ENCODE results near the gene MCTP1. TPM values are rescaled to one million over a fixed set of nuclear protein-coding genes. Genes with fewer than 3 reads are reported as not detected.

MCTP1 gene
- total RNA-seq, 1 experiment from 2014 or later: 0.44 TPM

DNA sequence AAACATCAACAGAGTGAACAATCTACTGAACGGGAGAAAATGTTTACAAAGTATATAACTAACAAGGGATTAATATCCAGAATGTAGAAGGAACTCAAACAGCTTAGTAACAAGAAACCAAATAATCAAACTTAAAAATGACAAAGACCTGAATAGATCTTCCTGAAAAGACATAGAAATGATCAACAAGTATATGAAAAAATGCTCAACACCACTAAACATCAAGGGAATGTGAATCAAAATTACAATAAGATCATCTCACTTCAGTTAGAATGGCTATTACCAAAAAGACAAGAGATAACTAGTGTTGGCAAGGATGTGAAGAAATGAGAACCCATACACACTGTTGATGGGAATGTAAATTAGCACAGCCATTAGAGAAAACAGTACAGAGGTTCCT is 218.8 kb downstream of the MCTP1 start:
- POLR2A ChIA-PET: no interaction called here
- no peak for DNase-seq (ENCODE audit: low read depth, low spot score)
- no peak overlapping the region for H3K4me3 ChIP-seq (replicated peaks in 1 of 2; ENCODE audit: low read depth in 1 of 2, low read length in 2 of 2)
- no peak for TF ChIP-seq POLR2A (IDR thresholded peaks at IDR 0.05; ENCODE audit: borderline replicate concordance, extremely low read depth, insufficient read depth, insufficient read length)
- no peak for TF ChIP-seq EZH2 (IDR thresholded peaks at IDR 0.05)
- TF ChIP-seq, protein P1, sequence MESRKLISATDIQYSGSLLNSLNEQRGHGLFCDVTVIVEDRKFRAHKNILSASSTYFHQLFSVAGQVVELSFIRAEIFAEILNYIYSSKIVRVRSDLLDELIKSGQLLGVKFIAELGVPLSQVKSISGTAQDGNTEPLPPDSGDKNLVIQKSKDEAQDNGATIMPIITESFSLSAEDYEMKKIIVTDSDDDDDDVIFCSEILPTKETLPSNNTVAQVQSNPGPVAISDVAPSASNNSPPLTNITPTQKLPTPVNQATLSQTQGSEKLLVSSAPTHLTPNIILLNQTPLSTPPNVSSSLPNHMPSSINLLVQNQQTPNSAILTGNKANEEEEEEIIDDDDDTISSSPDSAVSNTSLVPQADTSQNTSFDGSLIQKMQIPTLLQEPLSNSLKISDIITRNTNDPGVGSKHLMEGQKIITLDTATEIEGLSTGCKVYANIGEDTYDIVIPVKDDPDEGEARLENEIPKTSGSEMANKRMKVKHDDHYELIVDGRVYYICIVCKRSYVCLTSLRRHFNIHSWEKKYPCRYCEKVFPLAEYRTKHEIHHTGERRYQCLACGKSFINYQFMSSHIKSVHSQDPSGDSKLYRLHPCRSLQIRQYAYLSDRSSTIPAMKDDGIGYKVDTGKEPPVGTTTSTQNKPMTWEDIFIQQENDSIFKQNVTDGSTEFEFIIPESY (IDR thresholded peaks at IDR 0.05; ENCODE audit: extremely low read depth, insufficient replicate concordance, low read length): no peak
- no peak for TF ChIP-seq RAD21 (IDR thresholded peaks at IDR 0.05; ENCODE audit: low read depth)
- TF ChIP-seq SIN3A (IDR thresholded peaks at IDR 0.05; ENCODE audit: low read depth): no peak
- no peak for TF ChIP-seq ZFX (IDR thresholded peaks at IDR 0.05)
- TF ChIP-seq CBX3 (IDR thresholded peaks at IDR 0.05; ENCODE audit: low read depth): no peak
- TF ChIP-seq, protein P2, sequence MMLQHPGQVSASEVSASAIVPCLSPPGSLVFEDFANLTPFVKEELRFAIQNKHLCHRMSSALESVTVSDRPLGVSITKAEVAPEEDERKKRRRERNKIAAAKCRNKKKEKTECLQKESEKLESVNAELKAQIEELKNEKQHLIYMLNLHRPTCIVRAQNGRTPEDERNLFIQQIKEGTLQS (IDR thresholded peaks at IDR 0.05): no peak
- TF ChIP-seq FOSL1 (IDR thresholded peaks at IDR 0.05; ENCODE audit: low read depth): no peak
- TF ChIP-seq POLR2AphosphoS5 (IDR thresholded peaks at IDR 0.05; ENCODE audit: low read depth, low read length): no peak
- TF ChIP-seq EGR1 (IDR thresholded peaks at IDR 0.05; ENCODE audit: low read depth): no peak
- no peak for TF ChIP-seq YY1 (IDR thresholded peaks at IDR 0.05; ENCODE audit: extremely low read depth, insufficient replicate concordance, low read depth, low read length)
- no peak for TF ChIP-seq ZNF274 (IDR thresholded peaks at IDR 0.05; ENCODE audit: low read depth, low read length)
- TF ChIP-seq SP1 (IDR thresholded peaks at IDR 0.05; ENCODE audit: low read depth): no peak
- TF ChIP-seq, protein P3, sequence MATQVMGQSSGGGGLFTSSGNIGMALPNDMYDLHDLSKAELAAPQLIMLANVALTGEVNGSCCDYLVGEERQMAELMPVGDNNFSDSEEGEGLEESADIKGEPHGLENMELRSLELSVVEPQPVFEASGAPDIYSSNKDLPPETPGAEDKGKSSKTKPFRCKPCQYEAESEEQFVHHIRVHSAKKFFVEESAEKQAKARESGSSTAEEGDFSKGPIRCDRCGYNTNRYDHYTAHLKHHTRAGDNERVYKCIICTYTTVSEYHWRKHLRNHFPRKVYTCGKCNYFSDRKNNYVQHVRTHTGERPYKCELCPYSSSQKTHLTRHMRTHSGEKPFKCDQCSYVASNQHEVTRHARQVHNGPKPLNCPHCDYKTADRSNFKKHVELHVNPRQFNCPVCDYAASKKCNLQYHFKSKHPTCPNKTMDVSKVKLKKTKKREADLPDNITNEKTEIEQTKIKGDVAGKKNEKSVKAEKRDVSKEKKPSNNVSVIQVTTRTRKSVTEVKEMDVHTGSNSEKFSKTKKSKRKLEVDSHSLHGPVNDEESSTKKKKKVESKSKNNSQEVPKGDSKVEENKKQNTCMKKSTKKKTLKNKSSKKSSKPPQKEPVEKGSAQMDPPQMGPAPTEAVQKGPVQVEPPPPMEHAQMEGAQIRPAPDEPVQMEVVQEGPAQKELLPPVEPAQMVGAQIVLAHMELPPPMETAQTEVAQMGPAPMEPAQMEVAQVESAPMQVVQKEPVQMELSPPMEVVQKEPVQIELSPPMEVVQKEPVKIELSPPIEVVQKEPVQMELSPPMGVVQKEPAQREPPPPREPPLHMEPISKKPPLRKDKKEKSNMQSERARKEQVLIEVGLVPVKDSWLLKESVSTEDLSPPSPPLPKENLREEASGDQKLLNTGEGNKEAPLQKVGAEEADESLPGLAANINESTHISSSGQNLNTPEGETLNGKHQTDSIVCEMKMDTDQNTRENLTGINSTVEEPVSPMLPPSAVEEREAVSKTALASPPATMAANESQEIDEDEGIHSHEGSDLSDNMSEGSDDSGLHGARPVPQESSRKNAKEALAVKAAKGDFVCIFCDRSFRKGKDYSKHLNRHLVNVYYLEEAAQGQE (IDR thresholded peaks at IDR 0.05; ENCODE audit: low read depth): no peak
- intact Hi-C loops (cut with micrococcal nuclease): no loop called here
- no peak overlapping the region for H3K27ac ChIP-seq (ENCODE audit: low read depth, low read length)
- no peak overlapping the region for H3K4me2 ChIP-seq (ENCODE audit: low read length)
- H4K20me1 ChIP-seq (ENCODE audit: insufficient read depth): no peaks in the 10 kb centered on the region
- H3K4me1 ChIP-seq (ENCODE audit: control insufficient read depth in 1 of 2, insufficient read depth in 2 of 2, low read length in 2 of 2): no peaks in the 10 kb centered on the region
- no peaks in the 10 kb centered on the region for H3K79me2 ChIP-seq (ENCODE audit: insufficient read depth, low read length)
- RAD21 ChIA-PET (ENCODE audit: low non-redundant PET in 1 of 2, low total read pairs in 2 of 2, uncharacterized antibody in 2 of 2, unreplicated experiment in 2 of 2): no interaction called here
- no peaks in the 10 kb centered on the region for H3K36me3 ChIP-seq (ENCODE audit: control insufficient read depth in 1 of 2, insufficient read depth in 2 of 2, low read length in 2 of 2)
- no TSS peak for BruUV-seq (replicated peaks)
- CTCF ChIA-PET: no interaction called here
- H3K9me2 ChIP-seq (ENCODE audit: insufficient read depth): no peaks in the 10 kb centered on the region
- no peak overlapping the region for H3K9ac ChIP-seq (ENCODE audit: low read length)
- H3K9me3 ChIP-seq (ENCODE audit: control insufficient read depth in 1 of 2, insufficient read depth in 1 of 2, low read depth in 1 of 2, low read length in 2 of 2): no peaks in the 10 kb centered on the region
- no peak overlapping the region for H2AFZ ChIP-seq (ENCODE audit: low read depth, low read length, poor library complexity, severe bottlenecking)
- H3K27me3 ChIP-seq (ENCODE audit: insufficient read depth, low read length): no peaks in the 10 kb centered on the region
- no peak for ATAC-seq

Measured in HCT116 (cell line).